ENCODE measurements around the gene KLHL42.

The KLHL42 gene

GRCh38 chr12:27781680-27782079 is 1.6 kb downstream of the KLHL42 start:
- no peak for DNase-seq

DNA sequence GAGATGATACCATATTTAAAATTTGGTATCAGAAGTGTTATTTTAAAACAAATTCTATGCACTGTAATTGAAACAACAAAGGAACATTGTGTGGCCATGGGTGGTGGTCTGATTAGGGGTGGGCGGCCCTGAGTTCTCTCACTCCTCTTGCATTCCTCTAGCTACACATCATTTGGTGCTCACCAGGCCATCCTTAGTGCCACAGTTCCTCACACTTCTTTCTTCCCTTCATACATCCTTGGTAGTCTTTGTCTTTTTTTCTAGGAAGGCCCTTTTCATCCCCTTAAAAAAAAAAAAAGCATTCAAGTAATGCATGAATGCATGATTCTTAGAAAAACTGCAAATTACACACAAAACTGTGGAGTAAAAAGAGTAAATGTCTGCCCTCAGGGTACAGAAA is 2.4 kb downstream of the KLHL42 start:
- no peak for DNase-seq

GRCh38 chr12:27785882-27786570 is 6.0 kb downstream of the KLHL42 start:
- no peak for DNase-seq

DNA sequence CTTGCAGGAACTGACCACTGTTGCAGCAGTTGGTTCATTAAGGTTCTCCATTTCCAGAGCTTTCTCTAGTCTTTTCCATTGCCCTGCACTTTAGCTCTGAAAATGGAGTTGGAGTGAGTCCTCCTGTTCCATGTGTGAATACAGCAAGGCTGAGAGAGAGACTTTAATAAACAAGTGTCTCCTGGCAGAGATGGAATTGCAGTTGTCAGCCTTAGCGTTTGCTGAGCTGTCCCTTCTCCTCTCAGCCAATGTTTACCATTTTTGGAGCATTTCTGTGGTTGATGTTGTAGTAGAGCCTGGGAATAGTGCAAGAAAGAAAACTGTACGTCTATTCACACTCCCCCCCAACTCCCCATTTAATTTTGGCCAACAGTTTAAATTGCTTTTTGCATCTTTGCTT is 7.5 kb downstream of the KLHL42 start:
- no peak for DNase-seq

DNA sequence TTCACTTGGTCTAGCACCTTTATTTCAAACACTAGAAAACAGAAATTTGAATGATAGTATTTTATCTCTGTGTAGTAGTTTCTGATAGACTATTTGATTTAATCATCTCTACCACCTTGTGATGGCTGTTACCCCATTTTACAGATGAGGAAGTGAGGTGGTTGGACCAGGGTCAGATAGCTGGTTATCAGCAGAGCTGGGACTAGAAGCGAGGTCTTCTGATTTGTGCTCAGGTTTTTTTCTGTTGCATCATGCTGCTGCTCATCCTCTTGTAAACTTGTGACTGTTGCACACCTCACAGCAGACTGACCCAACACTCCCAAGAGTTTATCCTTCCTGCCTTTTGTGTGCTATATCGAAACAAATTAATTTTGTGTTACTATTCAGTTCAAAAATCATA is 10.1 kb downstream of the KLHL42 start:
- DNase-seq: no peak

DNA sequence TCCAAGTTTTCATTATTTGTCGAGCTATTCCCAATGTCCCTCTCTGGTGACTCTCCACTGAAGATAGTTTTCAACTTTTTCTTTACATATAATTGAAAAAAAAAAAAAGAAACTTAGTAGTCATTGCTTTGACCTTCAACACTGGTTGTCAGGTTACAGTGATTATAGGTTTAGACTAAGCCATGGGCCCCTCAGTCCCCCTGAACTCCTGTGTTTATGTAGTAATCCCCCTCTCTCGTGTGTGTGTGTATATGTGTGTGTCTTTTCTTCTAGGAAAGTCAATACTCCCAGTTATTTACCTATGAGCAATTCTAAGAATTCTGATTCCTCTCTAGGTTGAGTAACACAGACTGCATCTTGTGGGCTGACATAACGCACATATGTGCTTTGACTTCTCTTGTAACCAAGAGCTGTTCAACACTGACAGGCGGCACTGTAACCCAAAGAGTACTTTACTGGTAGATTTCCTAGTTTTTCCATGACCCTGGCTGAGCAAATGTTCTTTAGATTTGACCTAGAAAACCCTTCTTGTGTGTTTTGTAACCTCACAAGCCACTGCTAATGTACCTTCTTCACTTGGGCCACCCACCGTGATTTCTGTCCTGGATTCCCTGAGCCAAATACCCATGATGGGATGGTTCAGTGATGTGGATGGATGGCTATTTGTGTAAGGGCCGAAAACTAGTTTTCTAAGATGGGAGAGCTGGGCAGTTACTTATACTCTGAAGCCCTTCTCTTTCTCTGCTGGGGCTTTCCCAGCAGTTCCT is 15.0 kb downstream of the KLHL42 start:
- DNase-seq: no peak

DNA sequence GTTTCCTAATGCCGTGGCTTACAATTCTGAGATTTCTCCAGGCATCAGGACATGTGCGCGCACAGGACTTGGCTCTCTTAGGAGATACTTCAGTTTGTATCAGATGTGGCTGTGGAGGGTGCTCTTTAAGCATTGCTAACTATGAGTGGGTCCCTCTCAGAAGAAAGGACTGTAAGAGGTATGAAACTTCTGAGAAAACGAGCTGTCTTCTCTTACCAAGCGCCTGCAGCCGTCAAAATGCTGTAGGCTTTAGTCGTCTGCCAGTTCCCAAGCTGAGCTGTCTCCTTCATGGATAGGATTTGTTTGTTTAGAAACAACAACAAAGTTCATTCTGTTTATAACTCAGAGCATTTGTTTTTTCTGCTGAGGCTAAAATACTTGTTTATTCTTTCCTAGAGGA is 16.1 kb downstream of the KLHL42 start:
- no peak for DNase-seq

- DNase-seq: no peak
These were observed 17.4 kb downstream of the KLHL42 start for GRCh38 chr12:27797301-27798025.

- no peak for DNase-seq
These were observed 20.8 kb downstream of the KLHL42 start for GRCh38 chr12:27800819-27801218.

GRCh38 chr12:27801630-27802029 is 21.6 kb downstream of the KLHL42 start:
- DNase-seq: no peak

DNA sequence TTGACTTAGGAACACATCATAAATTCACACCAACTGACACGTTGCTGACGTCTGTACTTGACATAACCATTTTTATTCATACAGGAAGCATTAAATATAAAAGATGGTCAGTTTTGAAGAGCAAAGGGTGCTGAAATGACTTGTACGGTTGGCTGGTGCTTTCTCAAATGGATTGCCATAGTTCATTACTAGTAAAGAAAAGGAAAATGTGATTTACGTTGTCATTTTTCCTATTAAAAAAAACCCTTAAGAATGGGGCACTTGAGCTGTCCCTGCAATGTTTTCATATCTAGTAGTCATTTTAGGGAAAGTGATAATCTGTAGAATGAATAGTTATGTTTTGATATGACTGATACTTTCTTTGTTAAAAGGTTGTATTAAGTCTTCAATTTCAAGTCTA is 22.5 kb downstream of the KLHL42 start:
- DNase-seq: no peak

DNA sequence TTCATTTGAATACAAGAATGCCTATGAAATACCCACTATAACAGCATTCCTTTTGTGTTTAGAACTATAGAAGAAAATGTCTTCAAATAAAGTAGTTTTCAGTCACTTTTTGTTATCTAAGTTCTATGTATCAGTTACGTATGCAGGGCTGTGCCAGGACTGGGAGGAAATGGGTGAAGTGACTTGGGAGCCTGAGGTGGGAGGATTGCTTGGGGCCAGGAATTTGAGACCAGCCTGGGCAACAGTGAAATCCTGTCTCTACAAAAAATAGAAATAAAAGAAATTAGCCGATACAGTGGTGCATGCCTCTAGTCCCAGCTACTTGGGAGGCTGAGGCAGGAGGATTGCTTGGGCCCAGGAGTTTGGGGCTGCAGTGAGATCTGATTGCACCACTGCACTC is 22.9 kb downstream of the KLHL42 start:
- DNase-seq: no peak

DNA sequence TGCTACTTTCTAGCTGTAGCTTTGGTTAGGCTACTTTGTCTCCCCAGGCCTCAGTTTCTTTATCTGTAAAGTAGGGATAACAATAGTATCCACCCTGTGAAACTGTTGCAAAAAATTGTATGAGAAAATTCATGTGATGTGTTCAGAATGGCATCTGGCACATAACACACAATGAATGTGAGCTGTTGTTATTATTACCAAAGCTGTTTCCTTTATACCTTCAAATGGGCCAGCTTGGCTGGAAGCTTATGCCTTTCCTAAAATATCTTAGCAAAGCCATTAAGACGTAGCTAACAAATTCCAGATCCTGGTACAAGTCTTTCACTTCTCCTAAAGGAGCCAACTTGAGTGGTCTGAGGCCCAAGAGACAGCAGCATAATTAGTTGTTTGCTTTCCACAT is 25.2 kb downstream of the KLHL42 start:
- DNase-seq: no peak

- DNase-seq: no peak
These were observed 26.2 kb downstream of the KLHL42 start for GRCh38 chr12:27806259-27806658.

DNA sequence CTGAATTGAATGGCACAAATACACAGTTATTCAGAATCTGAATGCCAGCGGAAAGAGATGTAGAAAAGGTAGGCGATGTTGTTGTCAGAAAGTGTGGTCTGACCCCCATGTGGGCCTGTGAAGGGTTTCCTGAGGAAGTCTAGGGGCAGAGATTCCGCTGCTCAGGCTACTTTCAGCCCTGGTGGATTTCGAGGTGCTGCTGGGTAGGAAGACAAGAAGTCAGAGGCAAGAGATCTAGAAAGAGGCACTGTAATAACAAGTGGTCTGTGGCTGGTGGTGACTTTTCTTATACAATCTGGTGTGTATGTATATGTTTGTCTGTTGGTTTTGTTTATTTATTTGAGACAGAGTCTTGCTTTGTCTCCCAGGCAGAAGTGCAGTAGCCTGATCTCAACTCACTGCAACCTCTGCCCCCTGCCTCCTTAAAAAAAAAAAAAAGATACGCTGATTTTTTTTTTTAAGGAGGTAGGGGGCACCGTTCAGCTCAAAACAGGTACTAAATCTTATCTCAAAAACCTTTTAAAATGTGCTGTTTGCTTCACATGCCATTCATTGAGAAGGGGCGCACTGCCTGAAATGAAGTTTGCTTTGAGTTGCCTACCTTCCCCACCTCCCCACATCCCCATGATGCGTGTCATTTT is 27.1 kb downstream of the KLHL42 start:
- no peak for DNase-seq

DNA sequence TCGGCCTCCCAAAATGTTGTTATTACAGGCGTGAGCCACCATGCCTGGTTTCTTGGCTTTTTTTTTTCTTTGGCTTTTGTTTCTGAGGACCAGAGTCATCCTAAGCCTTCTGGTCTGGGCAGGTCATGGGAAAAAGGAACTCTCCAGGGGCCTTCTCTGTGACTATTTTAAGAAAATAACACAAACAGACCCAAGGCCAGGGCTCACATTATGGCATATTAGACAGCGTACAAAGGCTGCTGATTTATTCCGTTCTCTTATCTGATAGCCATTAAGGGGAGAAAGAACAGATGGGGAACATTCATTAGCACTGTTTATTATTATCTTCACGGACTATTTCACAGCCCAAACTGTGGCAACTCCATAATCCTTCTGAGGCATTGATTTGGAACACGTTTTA is 28.8 kb downstream of the KLHL42 start:
- DNase-seq: no peak

GRCh38 chr12:27810756-27811155 is 30.7 kb downstream of the KLHL42 start:
- peak; percentile 2 for DNase-seq

GRCh38 chr12:27812502-27812901 is 32.5 kb downstream of the KLHL42 start:
- DNase-seq: no peak

DNA sequence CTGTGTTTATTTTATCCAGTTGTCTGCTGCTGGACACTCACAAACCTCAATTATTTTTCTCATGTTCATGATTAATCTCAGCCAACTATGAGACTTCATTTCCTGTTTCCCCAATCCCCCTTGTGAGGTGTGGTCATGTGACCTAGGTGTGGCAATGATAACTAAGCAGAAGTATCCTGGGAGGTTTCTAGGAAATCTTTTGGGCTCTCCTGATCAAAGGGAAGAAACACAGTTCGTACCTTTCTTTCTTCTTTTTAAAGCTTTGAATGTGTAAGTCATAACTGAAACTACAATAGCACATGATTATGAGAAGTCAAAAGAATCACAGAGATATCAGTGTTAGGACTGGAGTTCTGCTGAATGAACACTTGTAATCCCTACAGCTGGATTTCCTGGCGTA is 34.4 kb downstream of the KLHL42 start:
- no peak for DNase-seq

DNA sequence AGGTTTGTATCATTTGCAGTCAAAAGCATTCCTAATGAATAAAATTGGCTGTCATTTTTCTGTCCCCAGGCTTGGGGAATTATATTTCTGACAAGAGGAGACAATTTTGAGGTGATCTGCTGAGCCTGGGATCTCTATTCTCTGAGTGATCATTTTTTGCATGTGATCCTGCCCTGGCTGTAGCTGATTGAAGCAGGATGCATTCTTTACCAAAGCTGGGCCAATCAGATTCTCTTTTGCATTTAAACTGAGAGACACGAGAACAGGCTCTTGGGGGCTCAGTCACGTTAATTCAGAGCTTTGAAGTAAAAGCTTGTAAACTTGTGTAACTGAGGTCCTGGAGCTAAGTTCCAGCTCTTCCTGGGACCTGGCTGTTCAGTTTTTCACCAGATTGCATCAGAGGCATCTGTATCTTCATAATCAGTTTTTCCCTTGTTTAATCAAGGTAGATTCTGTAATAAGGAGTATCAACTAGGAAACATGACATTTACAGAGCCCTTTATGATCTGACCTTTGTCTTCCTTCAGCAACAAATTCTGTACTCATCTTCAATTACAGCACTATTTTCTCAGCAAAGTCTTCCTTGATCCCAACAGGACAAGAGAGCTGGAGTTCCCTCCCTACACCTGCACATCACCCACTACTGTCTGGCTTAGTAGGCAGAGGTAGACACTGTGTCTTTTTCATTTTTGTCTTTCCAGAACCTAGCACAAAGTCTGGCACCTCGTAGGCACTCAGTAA is 35.0 kb downstream of the KLHL42 start:
- DNase-seq: no peak

GRCh38 chr12:27817766-27818165 is 37.7 kb downstream of the KLHL42 start:
- DNase-seq: no peak

DNA sequence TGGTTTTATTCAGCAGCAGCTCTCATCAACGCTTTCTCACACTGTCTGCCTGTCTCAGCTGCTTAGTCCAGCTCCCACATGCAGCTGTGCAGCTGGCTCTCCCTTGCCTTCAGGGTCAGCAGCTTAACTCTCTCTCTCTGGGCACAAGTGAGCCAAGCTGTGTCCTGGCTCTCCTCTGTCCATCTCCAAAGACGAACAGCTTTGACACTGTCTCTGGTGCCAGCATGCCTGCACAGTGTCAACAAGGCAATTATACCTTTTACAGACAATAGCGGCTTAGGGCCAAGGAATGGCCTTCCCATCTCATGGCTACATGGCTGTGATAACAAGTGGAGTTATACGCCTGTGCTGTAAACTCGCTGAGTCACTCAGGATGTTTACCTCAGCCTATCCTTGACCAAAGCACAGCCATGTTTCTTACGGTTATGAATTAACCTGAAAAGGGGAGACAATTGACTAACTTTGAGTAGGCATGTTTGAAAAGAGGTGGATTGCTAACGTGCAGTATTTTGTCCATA is 38.4 kb downstream of the KLHL42 start:
- no peak for DNase-seq

GRCh38 chr12:27820564-27820963 is 40.5 kb downstream of the KLHL42 start:
- DNase-seq: no peak

All from NCI-H2029 treated with DMSO at 0.1 percent for 48 hours (cell line).